Ovary (tissue), 9 donors: ENCODE data around the gene EVC2. TPM values are rescaled to one million over a fixed set of nuclear protein-coding genes. Genes with fewer than 3 reads are reported as not detected.

Experiments
- DNase-seq, 5 donors: peaks; one replicate each; pipeline ENCODE4 v3.0.0-alpha.2; 2019 to 2020
- H3K27ac ChIP-seq, 2 donors: fragments of 200-600 bp; one replicate each; pipeline versions ENCODE4 v1.5.1 to v1.8.0; 2019 to 2022
- H3K27me3 ChIP-seq: fragments of 200-600 bp; one replicate; pipeline ENCODE4 v1.8.0; 2022
- H3K36me3 ChIP-seq: fragments of 200-600 bp; sonication (generic); one replicate; pipeline ENCODE4 v1.5.1; 2019
- H3K4me1 ChIP-seq: one replicate; pipeline ENCODE4 v1.8.1; 2013; ENCODE audit warnings: mild to moderate bottlenecking, moderate library complexity; ENCODE audit not compliant: insufficient read depth
- H3K4me3 ChIP-seq: fragments of 200-600 bp; sonication (generic); one replicate; pipeline ENCODE4 v1.5.1; 2017
- H3K9me3 ChIP-seq, 2 donors: fragments of 200-600 bp in 1 of 2; sonication (generic) in 1 of 2; one replicate each; pipeline versions ENCODE4 v1.5.1 to v1.8.1; 2013 to 2019; ENCODE audit warnings: mild to moderate bottlenecking in 1 of 2, moderate library complexity in 1 of 2
- CTCF ChIP-seq, 3 donors: fragments of 450-650 bp in 2 of 3; fragments of 200-600 bp in 1 of 3; IDR thresholded peaks; one replicate each; pipeline versions ENCODE4 v1.5.1 to v1.8.0; 2016 to 2022; ENCODE audit warnings: antibody characterized with exemption in 3 of 3, mild to moderate bottlenecking in 1 of 3
- EP300 ChIP-seq: sonication (generic); formaldehyde crosslinking; IDR thresholded peaks from one replicate; pipeline ENCODE4 v1.6.1; 2017; ENCODE audit warnings: antibody characterized with exemption
- POLR2A ChIP-seq: fragments of 450-650 bp; IDR thresholded peaks from one replicate; pipeline ENCODE4 v1.6.1; 2017; ENCODE audit warnings: antibody characterized with exemption, mild to moderate bottlenecking, moderate library complexity
- WGBS, 3 donors: extraction: QIAGEN DNeasy Blood & Tissue Kit in 1 of 3; methylation state at CpG; one replicate each; pipeline versions ENCODE4 v1.1.5 to v1.1.7; 2013 to 2017; 5-methylcytosine and 5-hydroxymethylcytosine counted together
- intact Hi-C, 4 donors: fragments of 100-400 bp; cut with DNase I; formaldehyde crosslinking; loops; one replicate each; pipeline versions ENCODE4 v1.11.0 to v1.15.1; 2022 to 2023
- polyA plus RNA-seq, 2 donors: library from polyadenylated mRNA; stranded (reverse); fragments of 200-250 nt in 1 of 2; fragments of 350-450 nt in 1 of 2; fragmentation: Illumina TruSeq in 1 of 2; extraction: RNeasy Lipid Tissue Mini Kit (QIAGEN cat#74804) in 1 of 2; gene quantifications; one replicate each; pipeline ENCODE4 v1.2.3, GENCODE V29; 2013 to 2014
- total RNA-seq, 7 donors: library from RNA; depleted of rRNA in 2 of 7; stranded (reverse); fragments of >200 nt in 2 of 7; fragmentation: NEBNext Ultra II Directional in 3 of 7; extraction: Animal tissue kit (Norgen Biotek cat#: 25700) in 3 of 7; gene quantifications; one replicate each; pipeline versions ENCODE4 v1.1.0 to v1.2.4, GENCODE V29; 2016 to 2023
- donor health status: DM: no; HTN: no; CAD: no; lungs with moderate emphysema.
- donor health status: DM: no; HTN: no; CAD: no.
- donor health status: Bipolar disorder and iron deficiency.
- donor health status: DM: yes; HTN: yes; CAD: no.
- donor health status: DM: no; HTN: no; CAD: no.
- donor health status: DM: yes; HTN: yes; CAD: no.

Gene EVC2
- total and polyA plus RNA-seq, 9 donors = 8.1 to 19.4 (median 14.0) TPM

- Histone ChIP-seq H3K4me3 (no peak overlapping the region), H3K36me3 (no peaks in the 10 kb centered on the region), H3K27me3 (no peaks in the 10 kb centered on the region), H3K4me1 (no peaks in the 10 kb centered on the region), H3K27ac (no peak overlapping the region), H3K9me3 (no peaks in the 10 kb centered on the region)
- no peak for DNase-seq
- intact Hi-C loops = no loop called here
- TF ChIP-seq CTCF (IDR thresholded peaks at IDR 0.05) (no peak), EP300 (no peak), POLR2A (no peak)
- WGBS, 3 donors = 92 to 95% (median 94%) methylated on average over 3 of the region's 3 CpGs
These were observed 155.9 kb downstream of the EVC2 start for GRCh38 chr4:5552451-5552850.

- Histone ChIP-seq H3K27ac (no peak overlapping the region), H3K36me3 (no peaks in the 10 kb centered on the region), H3K9me3 (no peaks in the 10 kb centered on the region), H3K4me3 (no peak overlapping the region), H3K27me3 (no peaks in the 10 kb centered on the region), H3K4me1 (no peaks in the 10 kb centered on the region)
- 94 to 99% (median 97%) methylated on average over 12 of the region's 12 CpGs for WGBS, 3 donors
- DNase-seq = no peak
- intact Hi-C loops = no loop called here
- TF ChIP-seq POLR2A = no peak
- TF ChIP-seq EP300 = no peak
- no peak for TF ChIP-seq CTCF (IDR thresholded peaks at IDR 0.05)
These were observed 160.6 kb downstream of the EVC2 start for GRCh38 chr4:5547651-5548249.

DNA sequence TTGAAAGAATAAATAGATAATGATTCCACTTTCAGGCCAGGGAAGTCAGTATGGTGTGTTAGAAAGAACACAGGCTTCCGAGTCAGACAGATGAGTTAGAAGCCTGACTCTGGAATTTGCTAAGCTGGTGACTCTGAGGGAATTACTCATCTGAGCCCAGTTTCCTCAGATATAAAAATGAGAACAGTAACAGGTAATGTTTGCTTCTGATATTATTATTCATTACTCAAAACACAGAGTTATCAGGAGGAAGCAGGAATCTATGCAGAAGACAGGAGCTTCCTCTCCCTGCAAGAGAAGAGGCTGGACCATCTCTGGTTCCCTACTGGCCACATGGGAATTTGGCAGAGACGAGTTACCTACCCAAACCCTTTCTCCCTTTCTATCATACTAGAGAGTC lies 163.1 kb downstream of the EVC2 start:
- H3K4me1 ChIP-seq = no peaks in the 10 kb centered on the region
- TF ChIP-seq CTCF (IDR thresholded peaks at IDR 0.05) (no peak), EP300 (no peak), POLR2A (no peak)
- H3K36me3 ChIP-seq = no peaks in the 10 kb centered on the region
- H3K9me3 ChIP-seq = no peaks in the 10 kb centered on the region
- no peak overlapping the region for H3K27ac ChIP-seq
- intact Hi-C loops = no loop called here
- WGBS, 3 donors = 74 to 75% (median 75%) methylated on average over 2 of the region's 2 CpGs
- no peaks in the 10 kb centered on the region for H3K27me3 ChIP-seq
- no peak overlapping the region for H3K4me3 ChIP-seq
- no peak for DNase-seq

DNA sequence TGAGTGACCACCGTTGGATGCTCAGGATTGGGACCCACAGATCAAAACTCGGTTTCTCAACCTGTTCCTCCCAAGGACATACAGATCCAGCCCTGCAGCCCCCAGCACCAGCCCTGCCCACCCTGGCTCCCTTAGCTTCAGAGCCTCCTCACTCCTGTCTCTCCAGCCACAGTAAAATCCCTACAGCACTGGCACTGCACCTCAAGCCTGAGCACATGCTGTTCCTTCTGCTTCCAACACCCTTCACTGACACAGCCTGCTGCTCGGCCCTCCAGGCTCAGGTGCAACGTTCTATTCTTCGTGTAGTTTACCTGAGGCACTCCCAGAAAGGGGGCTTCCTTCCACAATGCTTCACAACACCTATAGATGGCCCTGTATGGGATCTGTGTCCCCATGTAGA lies 163.6 kb downstream of the EVC2 start:
- H3K4me3 ChIP-seq = no peak overlapping the region
- no peaks in the 10 kb centered on the region for H3K9me3 ChIP-seq
- no peak overlapping the region for H3K27ac ChIP-seq
- no peaks in the 10 kb centered on the region for H3K27me3 ChIP-seq
- no peak for DNase-seq
- no peaks in the 10 kb centered on the region for H3K4me1 ChIP-seq
- intact Hi-C loops = no loop called here
- 75 to 86% (median 82%) methylated on average over 5 of the region's 5 CpGs for WGBS, 3 donors
- no peaks in the 10 kb centered on the region for H3K36me3 ChIP-seq
- TF ChIP-seq EP300 = no peak
- TF ChIP-seq POLR2A = no peak
- TF ChIP-seq CTCF (IDR thresholded peaks at IDR 0.05) = no peak
